Ishikawa (cell line): ENCODE measurements around the gene CADM3.
A peak's percentile ranks its signal among the peaks of the same experiment; 100 is the strongest.

Source experiments
- CEBPB ChIP-seq: IDR thresholded peaks from 2 replicates; pipeline ENCODE4 v1.6.1; 2012
- CREB1 ChIP-seq: IDR thresholded peaks from 2 replicates; pipeline ENCODE4 v1.6.1; 2012; ENCODE audit warnings: low read depth
- EGR1 ChIP-seq: IDR thresholded peaks from 2 replicates; pipeline ENCODE4 v1.6.1; 2012
- EP300 ChIP-seq: IDR thresholded peaks from 2 replicates; pipeline ENCODE4 v1.6.1; 2012; ENCODE audit warnings: borderline replicate concordance
- FOXM1 ChIP-seq: IDR thresholded peaks from 2 replicates; pipeline ENCODE4 v1.6.1; 2012; ENCODE audit warnings: low read depth, borderline replicate concordance
- MAX ChIP-seq: IDR thresholded peaks from 2 replicates; pipeline ENCODE4 v1.6.1; 2012
- NFIC ChIP-seq: IDR thresholded peaks from 2 replicates; pipeline ENCODE4 v1.6.1; 2012
- RAD21 ChIP-seq: IDR thresholded peaks from 2 replicates; pipeline ENCODE4 v1.6.1; 2012; ENCODE audit warnings: low read depth
- REST ChIP-seq: IDR thresholded peaks from 2 replicates; pipeline ENCODE4 v1.6.1; 2012; ENCODE audit warnings: low read depth, mild to moderate bottlenecking
- TAF1 ChIP-seq: IDR thresholded peaks from 2 replicates; pipeline ENCODE4 v1.6.1; 2012; ENCODE audit warnings: low read depth, mild to moderate bottlenecking
- TCF12 ChIP-seq: IDR thresholded peaks from 2 replicates; pipeline ENCODE4 v1.6.1; 2012; ENCODE audit warnings: low read depth
- TEAD4 ChIP-seq: IDR thresholded peaks from 2 replicates; pipeline ENCODE4 v1.6.1; 2012
- USF1 ChIP-seq: IDR thresholded peaks from 2 replicates; pipeline ENCODE4 v1.6.1; 2012
- YY1 ChIP-seq: IDR thresholded peaks from 2 replicates; pipeline ENCODE4 v1.6.1; 2012; ENCODE audit warnings: low read depth
- ZBTB7A ChIP-seq: IDR thresholded peaks from 2 replicates; pipeline ENCODE4 v1.6.1; 2012; ENCODE audit warnings: low read depth

Gene CADM3

GRCh38 chr1:159132271-159132881 lies 39.0 kb upstream of the CADM3 start:
- TF ChIP-seq TEAD4 (0 out of 2 replicates have a peak, but pooled peaks have one; percentile 13), RAD21 (peak; percentile 72), USF1 (no peak)

GRCh38 chr1:159140474-159140873 lies 30.9 kb upstream of the CADM3 start:
- TF ChIP-seq USF1: no peak
- TF ChIP-seq EP300: no peak
- no peak for TF ChIP-seq CEBPB
- TF ChIP-seq CREB1: no peak
- TF ChIP-seq ZBTB7A: no peak
- TF ChIP-seq TEAD4: no peak
- TF ChIP-seq FOXM1: no peak
- TF ChIP-seq YY1: no peak
- no peak for TF ChIP-seq EGR1
- no peak for TF ChIP-seq REST
- no peak for TF ChIP-seq RAD21

- TF ChIP-seq MAX (no peak), REST (no peak), CEBPB (no peak), TCF12 (no peak), EGR1 (no peak), FOXM1 (no peak), EP300 (no peak), CREB1 (no peak), RAD21 (no peak), YY1 (no peak)
Observed at GRCh38 chr1:159141584-159142390, 29.6 kb upstream of the CADM3 start.

- TF ChIP-seq ZBTB7A: no peak
- TF ChIP-seq CEBPB: no peak
- no peak for TF ChIP-seq REST
- TF ChIP-seq TCF12: no peak
- TF ChIP-seq MAX: no peak
- no peak for TF ChIP-seq FOXM1
- no peak for TF ChIP-seq CREB1
- TF ChIP-seq TEAD4: no peak
- no peak for TF ChIP-seq EP300
- no peak for TF ChIP-seq USF1
- no peak for TF ChIP-seq EGR1
- TF ChIP-seq YY1: no peak
- no peak for TF ChIP-seq TAF1
- no peak for TF ChIP-seq NFIC
- no peak for TF ChIP-seq RAD21
Observed at GRCh38 chr1:159142391-159142663, 29.1 kb upstream of the CADM3 start.
